ENCODE data around the gene OPN3. TPM values are rescaled to one million over a fixed set of nuclear protein-coding genes. Genes with fewer than 3 reads are reported as not detected.

The OPN3 gene
- total and polyA plus RNA-seq, 2 of the 4 experiments (the other 2 are of a cell fraction), result 16.4 to 21.9 TPM

DNA sequence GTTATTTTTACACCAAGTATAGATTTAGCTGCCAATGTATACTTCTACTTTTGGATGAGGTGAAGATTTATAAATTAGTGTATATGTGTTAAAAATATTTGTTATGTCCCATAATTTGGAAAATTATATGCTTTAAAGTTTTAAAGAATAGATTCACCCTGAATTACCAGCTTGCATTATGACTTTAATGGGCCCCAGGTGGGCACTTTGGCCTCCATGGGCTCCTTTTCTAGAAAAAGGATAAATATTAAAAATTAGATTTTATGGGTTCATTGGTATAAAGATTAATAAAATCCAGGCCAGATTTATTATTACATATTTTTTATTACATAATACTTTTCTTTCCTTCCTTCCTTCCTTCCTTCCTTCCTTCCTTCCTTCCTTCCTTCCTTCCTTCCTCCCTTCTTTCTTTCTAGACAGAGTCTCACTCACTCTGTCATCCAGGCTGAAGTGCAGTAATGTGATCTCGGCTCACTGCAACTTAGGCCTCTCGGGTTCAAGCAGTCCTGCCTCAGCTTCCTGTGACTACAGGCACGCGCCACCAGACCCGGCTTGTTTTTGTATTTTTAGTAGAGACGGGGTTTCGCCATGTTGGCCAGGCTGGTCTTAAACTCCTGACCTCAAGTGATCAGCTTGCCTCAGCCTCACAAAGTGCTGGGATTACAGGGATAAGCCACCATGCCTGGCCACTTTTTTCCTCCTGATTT lies 86.1 kb downstream of the OPN3 start:
- DNase-seq (no peak), ATAC-seq (ENCODE audit: low read depth) (no peak)
- Histone ChIP-seq H3K36me3 (ENCODE audit: control insufficient read depth, insufficient read depth, low read length) (no peaks in the 10 kb centered on the region), H3K27me3 (ENCODE audit: control insufficient read depth, insufficient read depth, low read length) (no peaks in the 10 kb centered on the region; the same call in 1 of the 2 replicates), H3K56ac (ENCODE audit: extremely low read depth, insufficient read depth, low read length) (no peak overlapping the region), H3K27ac (ENCODE audit: insufficient read depth, low read length) (no peak overlapping the region), H4K91ac (ENCODE audit: insufficient read depth, low read depth, low read length) (no peak overlapping the region), H3K23ac (ENCODE audit: low read depth, low read length) (no peak overlapping the region), H3K79me1 (ENCODE audit: low read depth in 1 of 2, low read length in 2 of 2) (no peaks in the 10 kb centered on the region), H3K9me1 (ENCODE audit: insufficient read depth, low read length) (no peaks in the 10 kb centered on the region), H3K4me2 (ENCODE audit: low read depth, low read length) (no peak overlapping the region), H4K5ac (ENCODE audit: low read depth, low read length) (no peak overlapping the region), H3K4me3 (ENCODE audit: insufficient read depth, low read depth, low read length) (no peak overlapping the region), H4K8ac (ENCODE audit: low read depth in 2 of 2, low read length in 2 of 2) (no peak overlapping the region), H3K14ac (replicated peaks; ENCODE audit: low read depth, low read length) (no peak overlapping the region), H3K4ac (ENCODE audit: low read depth, low read length) (no peak overlapping the region), H3K18ac (ENCODE audit: low read depth, low read length) (no peak overlapping the region), H3K4me1 (ENCODE audit: control insufficient read depth, insufficient read depth, low read length) (no peaks in the 10 kb centered on the region), H2BK15ac (ENCODE audit: low read depth, low read length) (no peak overlapping the region), H3K9ac (ENCODE audit: low read depth, low read length) (no peak overlapping the region), H2AK5ac (ENCODE audit: low read depth, low read length) (no peak overlapping the region), H2AK9ac (replicated peaks; ENCODE audit: low read depth, low read length, poor library complexity) (no peak overlapping the region), H2BK120ac (ENCODE audit: low read depth, low read length) (no peak overlapping the region), H4K20me1 (ENCODE audit: insufficient read depth, low read length) (no peaks in the 10 kb centered on the region), H2BK20ac (ENCODE audit: low read depth, low read length) (no peak overlapping the region), H2BK5ac (ENCODE audit: low read depth, low read length, poor library complexity, severe bottlenecking) (no peak overlapping the region), H2AFZ (replicated peaks; ENCODE audit: low read length, poor library complexity) (no peak overlapping the region), H3K9me3 (ENCODE audit: control insufficient read depth, insufficient read depth, low read length) (no peaks in the 10 kb centered on the region)
- ChIA-PET POLR2A (ENCODE audit: unreplicated experiment) (no interaction called here), CTCF (no interaction called here)
- intact Hi-C loops (cut with micrococcal nuclease), result no loop called here
- dilution Hi-C loops (cut with HindIII; ENCODE audit: low sequenced_read_pairs, unreplicated experiment), result no loop called here
- in situ Hi-C loops (cut with MboI; ENCODE audit: low sequenced_read_pairs), result no loop called here
- no CpG with 5 or more reads among the region's 7 CpGs for WGBS, 2 experiments (ENCODE audit: extremely low coverage in 2 of 2, insufficient read length in 1 of 2)
- TF ChIP-seq RCOR1 (IDR thresholded peaks at IDR 0.05; ENCODE audit: insufficient replicate concordance, low read length), result no peak
- TF ChIP-seq, protein P1, sequence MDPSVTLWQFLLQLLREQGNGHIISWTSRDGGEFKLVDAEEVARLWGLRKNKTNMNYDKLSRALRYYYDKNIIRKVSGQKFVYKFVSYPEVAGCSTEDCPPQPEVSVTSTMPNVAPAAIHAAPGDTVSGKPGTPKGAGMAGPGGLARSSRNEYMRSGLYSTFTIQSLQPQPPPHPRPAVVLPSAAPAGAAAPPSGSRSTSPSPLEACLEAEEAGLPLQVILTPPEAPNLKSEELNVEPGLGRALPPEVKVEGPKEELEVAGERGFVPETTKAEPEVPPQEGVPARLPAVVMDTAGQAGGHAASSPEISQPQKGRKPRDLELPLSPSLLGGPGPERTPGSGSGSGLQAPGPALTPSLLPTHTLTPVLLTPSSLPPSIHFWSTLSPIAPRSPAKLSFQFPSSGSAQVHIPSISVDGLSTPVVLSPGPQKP (IDR thresholded peaks at IDR 0.05; ENCODE audit: borderline replicate concordance, low read depth, low read length), result no peak
- no peak for TF ChIP-seq CEBPB (IDR thresholded peaks at IDR 0.05; ENCODE audit: low read depth, low read length)
- TF ChIP-seq, protein P2, sequence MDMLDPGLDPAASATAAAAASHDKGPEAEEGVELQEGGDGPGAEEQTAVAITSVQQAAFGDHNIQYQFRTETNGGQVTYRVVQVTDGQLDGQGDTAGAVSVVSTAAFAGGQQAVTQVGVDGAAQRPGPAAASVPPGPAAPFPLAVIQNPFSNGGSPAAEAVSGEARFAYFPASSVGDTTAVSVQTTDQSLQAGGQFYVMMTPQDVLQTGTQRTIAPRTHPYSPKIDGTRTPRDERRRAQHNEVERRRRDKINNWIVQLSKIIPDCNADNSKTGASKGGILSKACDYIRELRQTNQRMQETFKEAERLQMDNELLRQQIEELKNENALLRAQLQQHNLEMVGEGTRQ (IDR thresholded peaks at IDR 0.05; ENCODE audit: low read depth, low read length), result no peak
- TF ChIP-seq RAD21 (IDR thresholded peaks at IDR 0.05; ENCODE audit: low read length), result no peak
- TF ChIP-seq MXI1 (IDR thresholded peaks at IDR 0.05; ENCODE audit: borderline replicate concordance, low read depth, low read length), result no peak
- no peak for TF ChIP-seq RFX5 (IDR thresholded peaks at IDR 0.05; ENCODE audit: low read depth, low read length)
- TF ChIP-seq FOS (IDR thresholded peaks at IDR 0.05; ENCODE audit: low read depth, low read length), result no peak
- TF ChIP-seq POLR2A (IDR thresholded peaks at IDR 0.05; ENCODE audit: low read depth, low read length), result no peak
- TF ChIP-seq, protein P3, sequence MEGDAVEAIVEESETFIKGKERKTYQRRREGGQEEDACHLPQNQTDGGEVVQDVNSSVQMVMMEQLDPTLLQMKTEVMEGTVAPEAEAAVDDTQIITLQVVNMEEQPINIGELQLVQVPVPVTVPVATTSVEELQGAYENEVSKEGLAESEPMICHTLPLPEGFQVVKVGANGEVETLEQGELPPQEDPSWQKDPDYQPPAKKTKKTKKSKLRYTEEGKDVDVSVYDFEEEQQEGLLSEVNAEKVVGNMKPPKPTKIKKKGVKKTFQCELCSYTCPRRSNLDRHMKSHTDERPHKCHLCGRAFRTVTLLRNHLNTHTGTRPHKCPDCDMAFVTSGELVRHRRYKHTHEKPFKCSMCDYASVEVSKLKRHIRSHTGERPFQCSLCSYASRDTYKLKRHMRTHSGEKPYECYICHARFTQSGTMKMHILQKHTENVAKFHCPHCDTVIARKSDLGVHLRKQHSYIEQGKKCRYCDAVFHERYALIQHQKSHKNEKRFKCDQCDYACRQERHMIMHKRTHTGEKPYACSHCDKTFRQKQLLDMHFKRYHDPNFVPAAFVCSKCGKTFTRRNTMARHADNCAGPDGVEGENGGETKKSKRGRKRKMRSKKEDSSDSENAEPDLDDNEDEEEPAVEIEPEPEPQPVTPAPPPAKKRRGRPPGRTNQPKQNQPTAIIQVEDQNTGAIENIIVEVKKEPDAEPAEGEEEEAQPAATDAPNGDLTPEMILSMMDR (conservative IDR thresholded peaks at IDR 0.05; ENCODE audit: low read depth, low read length), result no peak
- TF ChIP-seq CHD1 (IDR thresholded peaks at IDR 0.05; ENCODE audit: low read depth, low read length), result no peak
- TF ChIP-seq BHLHE40 (IDR thresholded peaks at IDR 0.05; ENCODE audit: low read depth, low read length), result no peak
- no peak for TF ChIP-seq MAFK (IDR thresholded peaks at IDR 0.05; ENCODE audit: low read depth, low read length)
- TF ChIP-seq NFE2L2 (IDR thresholded peaks at IDR 0.05; ENCODE audit: low read depth, low read length), result no peak
- no peak for TF ChIP-seq MAZ (IDR thresholded peaks at IDR 0.05; ENCODE audit: borderline replicate concordance, low read depth, low read length)
- TF ChIP-seq SMC3 (IDR thresholded peaks at IDR 0.05; ENCODE audit: low read depth, low read length), result no peak
- no TSS peak for BruUV-seq (replicated peaks)

Data from IMR-90 (cell line).